ENCODE measurements around the gene PHC3.

The PHC3 gene

GRCh38 chr3:170079536-170080165 lies 101.9 kb downstream of the PHC3 start:
- ChIA-PET POLR2A (ENCODE audit: low non-redundant PET) (no interaction called here), CTCF (interaction anchor here (0.6 to 0.7 kb wide), 2 partner anchors 13 to 15 kb away, joined by 3 to 4 read pairs; no protein-coding TSS in a partner anchor)
- DNase-seq (ENCODE audit: low spot score): no peak
- no peak for TF ChIP-seq CTCF (conservative IDR thresholded peaks at IDR 0.05; ENCODE audit: low read depth)
- no peak overlapping the region for H3K27ac ChIP-seq

DNA sequence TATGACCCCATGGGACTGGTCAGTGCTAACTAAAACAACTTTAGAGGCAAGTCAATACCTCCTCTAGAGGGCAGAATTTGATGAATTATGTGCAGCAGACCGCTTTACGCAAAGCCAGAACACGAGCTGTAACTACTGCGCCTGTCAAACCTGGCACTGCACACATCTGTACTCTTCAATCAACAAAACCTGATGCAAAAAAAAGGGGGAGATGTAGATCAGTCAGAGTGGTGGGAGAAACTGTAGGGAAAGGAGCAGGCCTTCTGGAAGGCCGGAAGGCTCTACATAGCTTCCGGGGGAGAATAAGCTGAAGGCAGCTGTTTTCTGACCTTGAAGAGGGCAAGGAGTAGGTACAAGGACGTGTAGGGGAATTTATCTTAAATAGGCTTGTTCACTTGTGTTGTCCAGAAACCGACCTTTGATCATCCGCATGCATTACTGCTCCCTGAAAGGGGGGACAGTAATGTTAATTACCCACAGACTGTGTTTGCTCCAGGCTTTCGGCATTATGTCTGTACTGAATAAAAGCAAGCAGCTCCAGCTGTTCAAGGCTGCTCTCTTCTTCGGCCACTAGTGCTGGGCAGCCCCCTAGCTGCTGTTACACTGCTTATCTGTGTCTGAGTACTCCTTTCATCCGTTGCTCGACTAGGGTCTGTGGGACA lies 102.8 kb downstream of the PHC3 start:
- no peak overlapping the region for H3K27ac ChIP-seq
- POLR2A ChIA-PET (ENCODE audit: low non-redundant PET): no interaction called here
- DNase-seq (ENCODE audit: low spot score): no peak
- no peak for TF ChIP-seq CTCF (conservative IDR thresholded peaks at IDR 0.05; ENCODE audit: low read depth)
- CTCF ChIA-PET: interaction anchor here (0.6 kb wide), 2 partner anchors 19 to 256 kb away, joined by 3 read pairs; no protein-coding TSS in a partner anchor

- ChIA-PET CTCF (no interaction called here), POLR2A (ENCODE audit: low non-redundant PET) (no interaction called here)
Measured at GRCh38 chr3:170077361-170077760, 104.2 kb downstream of the PHC3 start.

GRCh38 chr3:170076715-170077238 lies 104.8 kb downstream of the PHC3 start:
- DNase-seq (ENCODE audit: low spot score): no peak
- ChIA-PET POLR2A (ENCODE audit: low non-redundant PET) (no interaction called here), CTCF (no interaction called here)
- H3K27ac ChIP-seq: no peak overlapping the region
- TF ChIP-seq CTCF (conservative IDR thresholded peaks at IDR 0.05; ENCODE audit: low read depth): no peak

More at GRCh38 chr3:170077361-170077760, 104.2 kb downstream of the PHC3 start:
- H3K27ac ChIP-seq: no peak overlapping the region
- no peak for DNase-seq (ENCODE audit: low spot score)
- TF ChIP-seq CTCF (conservative IDR thresholded peaks at IDR 0.05; ENCODE audit: low read depth): no peak

GRCh38 chr3:170075441-170076091 lies 106.0 kb downstream of the PHC3 start:
- ChIA-PET CTCF (no interaction called here), POLR2A (ENCODE audit: low non-redundant PET) (no interaction called here)
- H3K27ac ChIP-seq: no peak overlapping the region
- DNase-seq (ENCODE audit: low spot score): no peak
- TF ChIP-seq CTCF (conservative IDR thresholded peaks at IDR 0.05; ENCODE audit: low read depth): no peak

DNA sequence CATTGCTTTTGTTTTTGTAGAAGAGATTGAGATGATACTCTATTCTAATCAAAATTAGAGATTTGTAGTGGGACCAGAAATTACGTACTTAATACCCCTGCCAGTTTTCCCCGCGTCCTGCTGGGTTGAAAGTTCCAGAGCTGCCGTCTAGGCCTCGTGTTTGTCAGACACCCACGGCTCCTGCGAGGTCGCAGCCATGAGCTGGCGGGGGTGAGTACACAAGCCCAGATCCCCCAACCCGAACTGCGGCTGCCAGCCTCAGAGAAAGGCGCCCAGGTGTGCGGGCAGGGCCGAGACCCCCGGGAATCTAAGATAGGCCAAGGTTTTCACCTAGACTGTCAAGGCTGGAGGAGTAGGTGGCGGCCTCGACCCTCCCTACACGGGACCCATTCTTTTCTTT lies 117.4 kb downstream of the PHC3 start:
- CTCF ChIA-PET: no interaction called here
- POLR2A ChIA-PET (ENCODE audit: low non-redundant PET): no interaction called here

More for the DNA sequence above, 117.4 kb downstream of the PHC3 start:
- no peak for DNase-seq (ENCODE audit: low spot score)
- TF ChIP-seq CTCF (conservative IDR thresholded peaks at IDR 0.05; ENCODE audit: low read depth): no peak
- H3K27ac ChIP-seq: no peak overlapping the region

All from RWPE1 (cell line).